ENCODE results near the gene CACNA2D3.

DNA sequence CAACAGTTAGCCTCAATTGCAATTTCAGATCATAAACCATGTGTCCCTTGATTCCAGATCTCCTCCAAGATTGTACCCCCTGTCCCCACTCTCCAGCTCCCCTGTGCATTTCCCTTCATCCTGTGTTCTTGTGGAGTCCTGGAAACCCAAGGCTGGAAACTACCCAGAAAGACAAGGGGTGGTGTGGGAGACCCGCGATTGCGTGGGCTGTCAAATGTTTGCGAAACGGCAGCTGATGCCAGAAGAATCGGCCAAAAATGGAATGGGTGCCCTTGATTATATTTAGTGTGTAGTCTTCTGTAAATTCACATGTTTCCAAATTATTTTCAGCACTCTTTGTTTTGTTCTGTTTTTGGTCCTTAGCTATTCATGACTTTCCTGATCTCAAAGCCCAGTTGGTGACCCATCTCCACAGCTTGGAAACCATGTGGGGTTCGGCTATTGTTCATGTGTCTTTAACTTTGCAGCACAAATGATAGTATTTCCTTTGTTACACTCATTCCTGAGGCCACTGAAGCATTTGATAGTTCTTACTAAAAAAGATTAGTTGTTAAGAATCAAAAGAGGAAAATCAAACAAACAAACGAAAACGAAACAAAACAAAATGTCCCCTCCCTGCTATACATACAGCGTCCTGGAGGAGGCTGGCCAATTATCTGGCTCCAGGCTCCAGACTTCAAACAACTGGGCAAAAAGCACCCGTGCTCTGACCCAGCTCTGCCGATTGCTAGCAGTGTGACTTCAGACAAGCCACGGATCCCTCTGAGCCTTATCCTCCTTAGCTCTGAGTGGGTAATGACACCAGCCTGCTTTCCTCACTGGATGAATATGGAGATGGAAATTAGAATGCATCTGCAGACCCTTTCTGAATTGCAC is 120.9 kb downstream of the CACNA2D3 start:
- TF ChIP-seq, protein P1, sequence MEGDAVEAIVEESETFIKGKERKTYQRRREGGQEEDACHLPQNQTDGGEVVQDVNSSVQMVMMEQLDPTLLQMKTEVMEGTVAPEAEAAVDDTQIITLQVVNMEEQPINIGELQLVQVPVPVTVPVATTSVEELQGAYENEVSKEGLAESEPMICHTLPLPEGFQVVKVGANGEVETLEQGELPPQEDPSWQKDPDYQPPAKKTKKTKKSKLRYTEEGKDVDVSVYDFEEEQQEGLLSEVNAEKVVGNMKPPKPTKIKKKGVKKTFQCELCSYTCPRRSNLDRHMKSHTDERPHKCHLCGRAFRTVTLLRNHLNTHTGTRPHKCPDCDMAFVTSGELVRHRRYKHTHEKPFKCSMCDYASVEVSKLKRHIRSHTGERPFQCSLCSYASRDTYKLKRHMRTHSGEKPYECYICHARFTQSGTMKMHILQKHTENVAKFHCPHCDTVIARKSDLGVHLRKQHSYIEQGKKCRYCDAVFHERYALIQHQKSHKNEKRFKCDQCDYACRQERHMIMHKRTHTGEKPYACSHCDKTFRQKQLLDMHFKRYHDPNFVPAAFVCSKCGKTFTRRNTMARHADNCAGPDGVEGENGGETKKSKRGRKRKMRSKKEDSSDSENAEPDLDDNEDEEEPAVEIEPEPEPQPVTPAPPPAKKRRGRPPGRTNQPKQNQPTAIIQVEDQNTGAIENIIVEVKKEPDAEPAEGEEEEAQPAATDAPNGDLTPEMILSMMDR (conservative IDR thresholded peaks at IDR 0.05), result no peak
- no peak for TF ChIP-seq EZH2 (IDR thresholded peaks at IDR 0.05; ENCODE audit: low read depth)

Measured in PC-9 (cell line).